ENCODE data around the gene EPS8L3.

Gene EPS8L3, protein sequence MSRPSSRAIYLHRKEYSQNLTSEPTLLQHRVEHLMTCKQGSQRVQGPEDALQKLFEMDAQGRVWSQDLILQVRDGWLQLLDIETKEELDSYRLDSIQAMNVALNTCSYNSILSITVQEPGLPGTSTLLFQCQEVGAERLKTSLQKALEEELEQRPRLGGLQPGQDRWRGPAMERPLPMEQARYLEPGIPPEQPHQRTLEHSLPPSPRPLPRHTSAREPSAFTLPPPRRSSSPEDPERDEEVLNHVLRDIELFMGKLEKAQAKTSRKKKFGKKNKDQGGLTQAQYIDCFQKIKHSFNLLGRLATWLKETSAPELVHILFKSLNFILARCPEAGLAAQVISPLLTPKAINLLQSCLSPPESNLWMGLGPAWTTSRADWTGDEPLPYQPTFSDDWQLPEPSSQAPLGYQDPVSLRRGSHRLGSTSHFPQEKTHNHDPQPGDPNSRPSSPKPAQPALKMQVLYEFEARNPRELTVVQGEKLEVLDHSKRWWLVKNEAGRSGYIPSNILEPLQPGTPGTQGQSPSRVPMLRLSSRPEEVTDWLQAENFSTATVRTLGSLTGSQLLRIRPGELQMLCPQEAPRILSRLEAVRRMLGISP

DNA sequence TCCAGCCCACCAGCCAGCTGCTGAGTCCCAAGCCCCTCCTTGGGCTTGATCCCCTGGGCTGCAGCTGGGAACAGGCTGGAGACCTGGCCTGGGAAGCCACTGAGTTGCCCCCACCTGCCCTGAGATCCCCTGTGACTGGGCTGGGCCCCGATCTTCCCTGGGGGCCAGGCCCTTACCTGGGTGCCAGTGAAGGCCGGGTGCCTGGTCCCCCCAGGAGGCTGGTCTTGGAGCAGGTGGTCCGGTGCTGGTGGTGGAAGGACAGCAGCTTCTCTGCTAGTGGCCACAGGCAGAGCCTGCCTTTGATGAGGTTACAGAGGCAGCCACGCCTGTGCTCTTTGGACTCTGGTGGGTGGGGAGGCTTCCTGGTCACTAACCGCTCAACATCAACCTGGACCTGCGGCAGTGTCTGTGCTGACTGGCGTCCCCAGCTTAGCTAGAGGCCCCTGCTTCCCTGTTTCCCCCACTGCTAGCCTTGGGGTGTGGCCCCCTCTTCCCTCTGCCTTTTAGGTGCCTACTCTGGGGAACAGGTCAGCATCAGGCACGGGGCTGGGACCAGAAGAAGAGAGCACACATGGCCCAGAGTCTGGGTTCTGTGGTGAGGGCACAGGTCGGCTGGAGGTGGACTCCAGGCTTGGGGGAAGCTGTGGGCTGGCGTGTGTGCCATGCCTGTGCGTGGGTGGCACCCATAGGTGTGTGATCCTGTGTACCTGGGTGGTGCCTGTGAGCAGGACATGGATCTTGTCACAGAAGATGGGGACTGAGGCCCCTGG is at the start of gene EPS8L3:
Gene EPS8L3 (minus strand): TSS at position 278 of the 770 bp plus-strand sequence. CDS start 2,174 bp downstream, outside the sequence.
- TF ChIP-seq, protein P1, sequence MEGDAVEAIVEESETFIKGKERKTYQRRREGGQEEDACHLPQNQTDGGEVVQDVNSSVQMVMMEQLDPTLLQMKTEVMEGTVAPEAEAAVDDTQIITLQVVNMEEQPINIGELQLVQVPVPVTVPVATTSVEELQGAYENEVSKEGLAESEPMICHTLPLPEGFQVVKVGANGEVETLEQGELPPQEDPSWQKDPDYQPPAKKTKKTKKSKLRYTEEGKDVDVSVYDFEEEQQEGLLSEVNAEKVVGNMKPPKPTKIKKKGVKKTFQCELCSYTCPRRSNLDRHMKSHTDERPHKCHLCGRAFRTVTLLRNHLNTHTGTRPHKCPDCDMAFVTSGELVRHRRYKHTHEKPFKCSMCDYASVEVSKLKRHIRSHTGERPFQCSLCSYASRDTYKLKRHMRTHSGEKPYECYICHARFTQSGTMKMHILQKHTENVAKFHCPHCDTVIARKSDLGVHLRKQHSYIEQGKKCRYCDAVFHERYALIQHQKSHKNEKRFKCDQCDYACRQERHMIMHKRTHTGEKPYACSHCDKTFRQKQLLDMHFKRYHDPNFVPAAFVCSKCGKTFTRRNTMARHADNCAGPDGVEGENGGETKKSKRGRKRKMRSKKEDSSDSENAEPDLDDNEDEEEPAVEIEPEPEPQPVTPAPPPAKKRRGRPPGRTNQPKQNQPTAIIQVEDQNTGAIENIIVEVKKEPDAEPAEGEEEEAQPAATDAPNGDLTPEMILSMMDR (IDR thresholded peaks at IDR 0.05; ENCODE audit: extremely low read depth, missing control alignments), result no peak
- no peak for DNase-seq (ENCODE audit: low spot score)

DNA sequence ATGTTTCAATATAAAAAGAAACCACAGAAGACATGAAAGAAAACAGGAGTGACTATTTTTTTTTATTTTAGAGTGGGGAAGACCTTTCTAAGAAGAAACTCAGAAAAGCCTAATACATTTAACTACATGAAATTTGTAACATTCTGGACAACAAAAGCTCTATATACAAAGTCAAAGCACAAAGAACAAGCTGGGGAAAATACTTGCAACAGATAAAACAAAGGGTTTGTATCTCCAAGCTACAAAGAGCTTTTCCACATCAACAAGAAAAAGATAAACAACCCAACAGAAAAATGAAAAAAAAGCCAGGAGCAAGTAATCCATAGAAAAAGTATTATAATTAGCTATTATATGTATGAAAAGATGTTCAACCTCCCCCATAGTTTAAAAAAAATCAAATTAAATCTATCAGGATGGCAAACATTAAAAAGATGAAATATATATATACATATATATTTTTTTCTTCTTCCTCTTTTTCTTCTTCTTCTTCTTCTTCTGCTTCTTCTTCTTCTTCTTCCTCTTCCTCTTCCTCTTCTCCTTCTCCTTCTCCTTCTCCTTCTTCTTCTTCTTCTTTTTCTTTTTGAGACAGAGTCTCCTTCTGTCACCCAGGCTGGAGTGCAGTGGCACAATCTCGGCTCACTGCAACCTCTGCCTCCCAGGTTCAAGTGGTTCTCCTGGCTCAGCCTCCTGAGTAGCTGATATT is 49.1 kb upstream of the EPS8L3 start:
- TF ChIP-seq, protein P1 (IDR thresholded peaks at IDR 0.05; ENCODE audit: extremely low read depth, missing control alignments), result no peak
- no peak for DNase-seq (ENCODE audit: low spot score)

DNA sequence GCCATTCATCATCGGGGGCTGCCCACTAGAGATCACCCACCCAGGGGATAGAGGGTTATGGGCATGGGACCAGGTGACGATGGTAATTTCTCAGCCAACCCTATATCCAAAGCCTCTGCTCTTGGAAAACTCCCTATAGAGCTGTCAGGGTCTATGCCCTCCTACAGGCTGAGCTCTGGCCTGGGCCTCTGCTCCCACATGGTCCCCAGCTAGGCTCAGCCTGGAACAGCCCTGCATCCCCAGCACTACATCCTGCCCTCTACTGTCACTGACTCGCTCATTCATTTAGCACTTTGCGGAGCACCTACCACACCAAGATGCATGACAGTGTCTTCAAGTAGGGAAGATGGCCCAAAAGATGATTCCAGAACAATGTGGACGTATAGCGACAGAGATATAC is 45.0 kb upstream of the EPS8L3 start:
- DNase-seq (ENCODE audit: low spot score), result no peak
- TF ChIP-seq, protein P1 (IDR thresholded peaks at IDR 0.05; ENCODE audit: extremely low read depth, missing control alignments), result no peak

DNA sequence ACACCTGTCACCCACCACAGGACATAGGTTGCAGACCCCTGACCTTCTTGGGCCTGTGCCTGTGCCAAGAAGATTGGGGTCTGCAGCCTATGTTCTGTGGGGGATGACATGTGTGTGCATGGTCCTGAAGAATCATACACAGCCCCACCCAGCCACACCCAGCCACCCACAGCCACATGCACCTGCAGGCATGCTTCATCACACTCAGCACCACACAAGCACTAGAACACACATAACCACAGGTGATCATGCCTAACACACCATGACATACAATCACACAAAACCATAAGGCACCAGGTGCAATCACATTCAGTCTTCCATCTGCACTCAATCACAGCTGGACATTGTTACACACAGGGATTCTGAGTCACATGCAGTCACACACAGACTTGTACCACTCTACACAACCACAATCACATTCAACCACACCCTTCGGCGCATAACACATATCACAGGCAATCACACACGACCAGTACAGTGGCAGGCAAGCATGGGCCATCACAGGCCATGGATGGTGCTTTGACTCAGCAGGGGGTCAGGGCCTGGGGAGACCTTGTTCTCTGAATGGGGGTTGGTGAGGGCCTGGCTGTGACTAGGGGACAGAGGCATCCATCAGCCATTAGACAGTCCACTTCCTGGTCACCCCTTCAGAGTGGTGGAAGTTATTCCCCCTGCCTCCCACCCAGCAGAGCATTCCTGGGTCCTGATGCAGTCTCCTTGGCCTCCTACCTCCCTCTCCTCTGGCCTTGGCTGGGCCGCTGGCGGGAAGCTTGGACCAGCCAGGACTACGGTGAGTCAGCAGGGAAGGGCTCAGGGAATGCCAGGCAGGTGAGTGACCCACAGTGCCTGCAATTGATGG is 44.3 kb upstream of the EPS8L3 start:
- TF ChIP-seq, protein P1 (IDR thresholded peaks at IDR 0.05; ENCODE audit: extremely low read depth, missing control alignments), result no peak
- DNase-seq (ENCODE audit: low spot score), result no peak

DNA sequence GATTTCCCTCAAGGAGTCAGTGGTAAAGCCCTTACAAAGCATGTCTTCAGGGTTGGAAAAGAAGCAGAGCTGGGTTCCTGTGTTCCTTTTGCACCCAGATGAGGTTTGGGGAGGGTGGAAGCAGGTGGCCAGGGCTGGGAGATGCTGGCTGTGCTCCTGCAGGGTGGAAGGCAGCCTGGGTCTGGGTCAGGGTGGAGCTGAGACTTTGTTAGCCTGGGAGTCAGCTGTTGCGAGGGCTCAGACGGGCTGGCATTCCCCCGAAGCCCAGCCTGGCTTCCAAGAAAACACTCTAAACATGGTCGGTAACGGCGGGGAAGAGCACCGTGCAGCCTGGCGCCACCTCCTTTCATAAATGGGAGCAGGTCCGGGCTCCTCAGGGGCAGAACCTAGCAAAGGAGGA is 43.7 kb upstream of the EPS8L3 start:
- DNase-seq (ENCODE audit: low spot score), result no peak
- TF ChIP-seq, protein P1 (IDR thresholded peaks at IDR 0.05; ENCODE audit: extremely low read depth, missing control alignments), result no peak

DNA sequence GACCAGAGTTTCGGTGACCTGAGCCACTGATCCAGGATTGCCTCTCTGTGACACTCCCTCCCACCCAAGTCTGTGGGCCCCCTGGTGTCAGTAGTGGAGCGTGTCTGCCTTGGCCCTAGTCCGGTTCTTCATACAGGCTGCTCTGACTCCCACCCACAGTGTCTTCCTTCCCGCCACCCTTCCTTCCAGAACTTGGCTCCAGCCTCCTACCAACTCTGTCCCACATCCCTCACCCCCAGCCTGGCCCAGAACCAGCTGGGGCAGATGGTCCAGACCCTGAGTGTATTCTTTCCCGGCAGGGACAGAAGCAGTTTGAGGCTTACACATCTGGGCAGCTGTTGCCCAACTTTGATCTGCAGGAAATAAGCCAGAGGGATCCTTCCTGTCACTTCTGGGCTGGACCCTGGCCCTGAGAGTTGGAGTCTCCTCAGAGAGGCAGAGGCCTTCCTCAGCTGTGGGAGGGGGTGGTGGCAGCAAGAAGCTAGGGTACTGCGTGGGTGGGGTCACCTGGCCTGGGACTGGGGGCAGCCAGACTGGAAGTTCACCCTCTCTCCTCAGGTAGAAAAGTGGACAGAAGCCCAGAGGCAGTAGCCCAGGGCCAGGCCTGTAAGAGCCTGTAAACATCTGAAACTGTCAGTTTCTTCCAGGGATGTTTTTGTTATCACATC is 43.1 kb upstream of the EPS8L3 start:
- TF ChIP-seq, protein P1 (IDR thresholded peaks at IDR 0.05; ENCODE audit: extremely low read depth, missing control alignments), result no peak
- no peak for DNase-seq (ENCODE audit: low spot score)
